OCI-LY1 (cell line): ENCODE data around the gene AKR7A2.

Experiments used
- EZH2 ChIP-seq: fragments of 200-600 bp; sonication (generic), shearing (Covaris generic); IDR thresholded peaks from 2 replicates; pipeline ENCODE4 v1.8.0; 2017; ENCODE audit warnings: borderline replicate concordance, mixed run types, mild to moderate bottlenecking, antibody characterized with exemption, low read length, moderate library complexity, mixed read lengths
- TF ChIP-seq, protein P1 (sequence below): fragments of 200-600 bp; sonication (generic), shearing (Covaris generic); IDR thresholded peaks from 2 replicates; pipeline ENCODE4 v1.5.1; 2017; ENCODE audit warnings: mild to moderate bottlenecking, antibody characterized with exemption, low read length, moderate library complexity, mixed read lengths

DNA sequence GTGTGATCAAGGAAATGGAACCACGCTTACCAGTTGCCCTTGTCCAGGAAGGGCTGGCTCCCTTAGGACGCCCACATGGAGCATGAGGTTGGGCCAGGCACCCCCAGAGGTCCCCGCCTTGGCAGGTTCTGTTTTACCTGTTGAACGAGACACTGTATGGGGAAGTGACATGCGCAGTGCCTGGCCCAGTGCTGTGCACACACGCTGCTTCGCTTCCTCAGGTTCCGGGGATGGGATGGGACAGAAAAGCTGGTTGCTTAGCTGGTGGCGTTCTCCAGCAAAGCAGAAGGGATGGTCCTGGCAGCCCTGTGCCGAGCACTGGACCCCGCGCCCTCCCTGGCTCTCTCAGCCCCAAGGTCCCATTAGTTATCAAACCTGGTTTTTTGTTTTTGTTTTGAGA is 20.9 kb upstream of the AKR7A2 start:
- TF ChIP-seq, protein P1, sequence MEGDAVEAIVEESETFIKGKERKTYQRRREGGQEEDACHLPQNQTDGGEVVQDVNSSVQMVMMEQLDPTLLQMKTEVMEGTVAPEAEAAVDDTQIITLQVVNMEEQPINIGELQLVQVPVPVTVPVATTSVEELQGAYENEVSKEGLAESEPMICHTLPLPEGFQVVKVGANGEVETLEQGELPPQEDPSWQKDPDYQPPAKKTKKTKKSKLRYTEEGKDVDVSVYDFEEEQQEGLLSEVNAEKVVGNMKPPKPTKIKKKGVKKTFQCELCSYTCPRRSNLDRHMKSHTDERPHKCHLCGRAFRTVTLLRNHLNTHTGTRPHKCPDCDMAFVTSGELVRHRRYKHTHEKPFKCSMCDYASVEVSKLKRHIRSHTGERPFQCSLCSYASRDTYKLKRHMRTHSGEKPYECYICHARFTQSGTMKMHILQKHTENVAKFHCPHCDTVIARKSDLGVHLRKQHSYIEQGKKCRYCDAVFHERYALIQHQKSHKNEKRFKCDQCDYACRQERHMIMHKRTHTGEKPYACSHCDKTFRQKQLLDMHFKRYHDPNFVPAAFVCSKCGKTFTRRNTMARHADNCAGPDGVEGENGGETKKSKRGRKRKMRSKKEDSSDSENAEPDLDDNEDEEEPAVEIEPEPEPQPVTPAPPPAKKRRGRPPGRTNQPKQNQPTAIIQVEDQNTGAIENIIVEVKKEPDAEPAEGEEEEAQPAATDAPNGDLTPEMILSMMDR: no peak
- no peak for TF ChIP-seq EZH2
